Measurements from ENCODE around the gene MPP3.

- no peak for TF ChIP-seq CTCF (IDR thresholded peaks at IDR 0.05; ENCODE audit: borderline replicate concordance, extremely low read depth, low read length, poor library complexity, severe bottlenecking)
- no peak for TF ChIP-seq EZH2 (IDR thresholded peaks at IDR 0.05; ENCODE audit: borderline replicate concordance, low read depth, low read length, severe bottlenecking)
Measured at GRCh38 chr17:43873815-43874214, 40.9 kb upstream of the MPP3 start.
